Tibial nerve (tissue), 4 donors: Measurements from ENCODE around the gene KRTAP23-1. TPM values are rescaled to one million over a fixed set of nuclear protein-coding genes. Genes with fewer than 3 reads are reported as not detected.

Experiments used
- DNase-seq, 2 donors: peaks; one replicate each; pipeline ENCODE4 v3.0.0-alpha.2; 2019; ENCODE audit warnings: low spot score in 2 of 2
- H3K27ac ChIP-seq, 4 donors: fragments of 200-600 bp; sonication (generic) in 3 of 4; one replicate each; pipeline ENCODE4 v1.5.1; 2017 to 2019; ENCODE audit warnings: mild to moderate bottlenecking in 1 of 4
- H3K27me3 ChIP-seq, 2 donors: fragments of 200-600 bp; sonication (generic) in 1 of 2; one replicate each; pipeline versions ENCODE4 v1.5.1 to v1.6.0; 2017 to 2019
- H3K36me3 ChIP-seq, 3 donors: fragments of 200-600 bp; sonication (generic); one replicate each; pipeline ENCODE4 v1.5.1; 2018 to 2019
- H3K4me1 ChIP-seq, 4 donors: fragments of 200-600 bp; sonication (generic) in 3 of 4; one replicate each; pipeline ENCODE4 v1.5.1; 2017 to 2019
- H3K4me3 ChIP-seq, 4 donors: fragments of 200-600 bp; sonication (generic) in 3 of 4; one replicate each; pipeline ENCODE4 v1.5.1; 2017 to 2019; ENCODE audit warnings: mild to moderate bottlenecking in 1 of 4, moderate library complexity in 1 of 4
- H3K9me3 ChIP-seq, 4 donors: fragments of 200-600 bp; sonication (generic) in 3 of 4; one replicate each; pipeline ENCODE4 v1.5.1; 2017 to 2019
- EP300 ChIP-seq, 2 donors: sonication (generic); formaldehyde crosslinking; IDR thresholded peaks; one replicate each; pipeline ENCODE4 v1.6.1; 2017; ENCODE audit warnings: antibody characterized with exemption in 2 of 2, mild to moderate bottlenecking in 1 of 2
- POLR2A ChIP-seq, 2 donors: fragments of 450-650 bp; IDR thresholded peaks; one replicate each; pipeline ENCODE4 v1.6.1; 2017; ENCODE audit warnings: antibody characterized with exemption in 2 of 2, mild to moderate bottlenecking in 2 of 2, moderate library complexity in 2 of 2
- WGBS, 2 donors: methylation state at CpG; one replicate each; pipeline ENCODE4 v1.1.5; 2018; 5-methylcytosine and 5-hydroxymethylcytosine counted together
- total RNA-seq, 4 donors: library from RNA; depleted of rRNA; stranded (reverse); fragments of >200 nt; gene quantifications; one replicate each; pipeline ENCODE4 v1.1.0, GENCODE V29; 2016
- TF ChIP-seq, protein P1 (sequence below), 5 experiments: fragments of 200-600 bp in 3 of 5; fragments of 450-650 bp in 2 of 5; sonication (generic) in 3 of 5; IDR thresholded peaks; one replicate each; pipeline ENCODE4 v1.5.1; 2016 to 2019; ENCODE audit warnings: antibody characterized with exemption in 5 of 5, mild to moderate bottlenecking in 3 of 5, moderate library complexity in 2 of 5

The KRTAP23-1 gene
- total RNA-seq, 4 donors from 2014 or later = not detected

GRCh38 chr21:30355906-30356305 lies 7.5 kb upstream of the KRTAP23-1 start:
- Histone ChIP-seq H3K36me3 (no peaks in the 10 kb centered on the region), H3K27ac (no peak overlapping the region), H3K27me3 (no peaks in the 10 kb centered on the region), H3K4me3 (no peak overlapping the region), H3K9me3 (no peaks in the 10 kb centered on the region), H3K4me1 (no peaks in the 10 kb centered on the region)
- no peak for DNase-seq
- TF ChIP-seq POLR2A (IDR thresholded peaks at IDR 0.05) (no peak), EP300 (IDR thresholded peaks at IDR 0.05) (no peak)
- TF ChIP-seq, protein P1, sequence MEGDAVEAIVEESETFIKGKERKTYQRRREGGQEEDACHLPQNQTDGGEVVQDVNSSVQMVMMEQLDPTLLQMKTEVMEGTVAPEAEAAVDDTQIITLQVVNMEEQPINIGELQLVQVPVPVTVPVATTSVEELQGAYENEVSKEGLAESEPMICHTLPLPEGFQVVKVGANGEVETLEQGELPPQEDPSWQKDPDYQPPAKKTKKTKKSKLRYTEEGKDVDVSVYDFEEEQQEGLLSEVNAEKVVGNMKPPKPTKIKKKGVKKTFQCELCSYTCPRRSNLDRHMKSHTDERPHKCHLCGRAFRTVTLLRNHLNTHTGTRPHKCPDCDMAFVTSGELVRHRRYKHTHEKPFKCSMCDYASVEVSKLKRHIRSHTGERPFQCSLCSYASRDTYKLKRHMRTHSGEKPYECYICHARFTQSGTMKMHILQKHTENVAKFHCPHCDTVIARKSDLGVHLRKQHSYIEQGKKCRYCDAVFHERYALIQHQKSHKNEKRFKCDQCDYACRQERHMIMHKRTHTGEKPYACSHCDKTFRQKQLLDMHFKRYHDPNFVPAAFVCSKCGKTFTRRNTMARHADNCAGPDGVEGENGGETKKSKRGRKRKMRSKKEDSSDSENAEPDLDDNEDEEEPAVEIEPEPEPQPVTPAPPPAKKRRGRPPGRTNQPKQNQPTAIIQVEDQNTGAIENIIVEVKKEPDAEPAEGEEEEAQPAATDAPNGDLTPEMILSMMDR (IDR thresholded peaks at IDR 0.05) = no peak
- 69 to 71% methylated on average over 3 of the region's 3 CpGs for WGBS, 2 donors

- TF ChIP-seq POLR2A (IDR thresholded peaks at IDR 0.05) (no peak), EP300 (IDR thresholded peaks at IDR 0.05) (no peak)
- TF ChIP-seq, protein P1 (IDR thresholded peaks at IDR 0.05) = no peak
- H3K27ac ChIP-seq = no peak overlapping the region
- WGBS, 2 donors = 34 to 47% methylated on average over 1 of the region's 1 CpG
These were observed 6.1 kb upstream of the KRTAP23-1 start for GRCh38 chr21:30354308-30355005.

DNA sequence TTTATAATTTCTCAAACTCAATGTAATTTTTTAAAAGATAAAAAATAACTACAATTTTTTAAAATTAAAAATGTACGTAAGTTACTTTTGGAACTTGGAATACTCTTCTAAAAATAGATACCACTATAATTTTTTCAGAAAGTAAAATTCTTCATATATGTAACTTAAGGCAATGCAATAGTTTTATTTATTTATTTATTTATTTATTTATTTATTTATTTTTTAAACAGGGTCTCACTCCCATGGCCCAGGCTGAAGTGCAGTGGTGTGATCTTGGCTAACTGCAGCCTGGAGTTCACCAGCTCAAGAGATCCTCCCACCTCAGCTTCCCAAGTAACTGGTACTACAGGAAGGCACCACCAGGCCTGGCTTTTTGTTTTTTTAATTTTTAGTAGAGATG lies 3.1 kb upstream of the KRTAP23-1 start:
- Histone ChIP-seq H3K36me3 (no peaks in the 10 kb centered on the region), H3K27ac (no peak overlapping the region), H3K4me1 (no peaks in the 10 kb centered on the region), H3K27me3 (no peaks in the 10 kb centered on the region), H3K9me3 (no peaks in the 10 kb centered on the region), H3K4me3 (no peak overlapping the region)
- WGBS, 2 donors = 98 to 99% methylated on average over 1 of the region's 1 CpG
- TF ChIP-seq POLR2A (IDR thresholded peaks at IDR 0.05) = no peak
- no peak for DNase-seq

More at GRCh38 chr21:30354308-30355005, 6.1 kb upstream of the KRTAP23-1 start:
- H3K4me1 ChIP-seq = no peaks in the 10 kb centered on the region
- no peaks in the 10 kb centered on the region for H3K9me3 ChIP-seq
- H3K4me3 ChIP-seq = no peak overlapping the region
- no peaks in the 10 kb centered on the region for H3K36me3 ChIP-seq
- DNase-seq = no peak
- H3K27me3 ChIP-seq = no peaks in the 10 kb centered on the region

DNA sequence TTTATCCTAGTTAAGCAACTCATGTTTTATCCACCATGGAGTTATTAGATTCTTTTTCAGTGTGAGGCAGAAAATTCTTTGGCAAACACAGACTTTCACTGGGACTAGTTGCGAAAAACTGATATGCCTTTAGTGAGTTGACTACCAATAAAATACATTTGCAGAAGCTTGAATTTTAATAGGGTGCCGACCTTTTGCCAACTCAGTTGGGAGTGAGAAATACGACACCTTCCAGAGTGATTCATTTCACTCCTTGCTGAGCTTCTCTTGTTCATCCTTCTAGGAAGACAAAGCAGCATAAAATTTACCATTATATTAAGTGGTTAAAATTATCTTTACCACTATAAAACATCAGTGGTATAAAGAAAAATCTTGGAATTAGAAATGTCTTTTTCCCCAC lies 1.2 kb upstream of the KRTAP23-1 start:
- H3K9me3 ChIP-seq = no peaks in the 10 kb centered on the region
- H3K4me3 ChIP-seq = no peak overlapping the region
- no peaks in the 10 kb centered on the region for H3K36me3 ChIP-seq
- no peaks in the 10 kb centered on the region for H3K27me3 ChIP-seq
- no peak overlapping the region for H3K27ac ChIP-seq
- TF ChIP-seq POLR2A (IDR thresholded peaks at IDR 0.05) (no peak), EP300 (IDR thresholded peaks at IDR 0.05) (no peak)
- TF ChIP-seq, protein P1 (IDR thresholded peaks at IDR 0.05) = no peak
- WGBS, 2 donors = 39 to 51% methylated on average over 3 of the region's 3 CpGs
- H3K4me1 ChIP-seq = no peaks in the 10 kb centered on the region
- no peak for DNase-seq

DNA sequence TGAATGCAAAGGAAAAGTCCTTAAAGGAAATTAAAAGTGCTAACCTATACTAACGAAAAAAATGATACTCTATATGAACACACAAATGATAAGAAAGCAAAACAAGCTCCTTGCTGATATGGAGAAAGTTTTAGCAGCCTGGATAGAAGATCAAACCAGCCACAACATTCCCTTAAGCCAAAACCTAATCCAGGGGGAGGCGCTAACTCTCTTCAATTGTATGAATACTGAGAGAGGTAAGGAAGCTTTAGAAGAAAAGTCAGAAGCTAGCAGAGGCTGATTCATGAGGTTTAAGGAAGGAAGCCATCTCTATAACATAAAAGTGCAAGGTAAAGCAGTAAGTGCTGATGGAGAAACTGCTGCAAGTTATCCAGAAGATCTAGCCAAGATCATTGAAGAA lies 3.4 kb downstream of the KRTAP23-1 start:
- H3K4me3 ChIP-seq = no peak overlapping the region
- TF ChIP-seq POLR2A (IDR thresholded peaks at IDR 0.05) (no peak), EP300 (IDR thresholded peaks at IDR 0.05) (no peak)
- TF ChIP-seq, protein P1 (IDR thresholded peaks at IDR 0.05) = no peak
- H3K9me3 ChIP-seq = no peaks in the 10 kb centered on the region
- no peaks in the 10 kb centered on the region for H3K36me3 ChIP-seq
- no peak for DNase-seq
- no peaks in the 10 kb centered on the region for H3K4me1 ChIP-seq
- H3K27me3 ChIP-seq = no peaks in the 10 kb centered on the region
- no peak overlapping the region for H3K27ac ChIP-seq
- WGBS, 2 donors = 72 to 77% methylated on average over 2 of the region's 2 CpGs
